ENCODE data around the gene HINT2. TPM values are rescaled to one million over a fixed set of nuclear protein-coding genes. Genes with fewer than 3 reads are reported as not detected.

HINT2 gene
- total RNA-seq, 1 donor from 2014 or later = 21.8 TPM

- Histone ChIP-seq H4K20me1 (ENCODE audit: low read depth) (no peaks in the 10 kb centered on the region), H3K27me3 (no peaks in the 10 kb centered on the region), H3K4me3 (no peak overlapping the region), H3K9me3 (ENCODE audit: low read depth) (no peaks in the 10 kb centered on the region), H3K36me3 (no peaks in the 10 kb centered on the region), H3K4me2 (no peak overlapping the region), H3K27ac (no peak overlapping the region), H3F3A (ENCODE audit: low read depth) (peaks cover 20% of the 10 kb centered on the region), H3K9ac (no peak overlapping the region), H3K4me1 (peaks cover 16% of the 10 kb centered on the region), H2AFZ (replicated peaks) (no peak overlapping the region), H3K79me2 (ENCODE audit: low read depth) (peaks cover 3% of the 10 kb centered on the region)
- H3K4me1 Mint-ChIP-seq = peaks cover 29% of the 10 kb centered on the region
- no peak overlapping the region for H3K4me3 Mint-ChIP-seq
- TF ChIP-seq CTCF (IDR thresholded peaks at IDR 0.05) (no peak), EZH2 (IDR thresholded peaks at IDR 0.05) (no peak), EZH2phosphoT487 (IDR thresholded peaks at IDR 0.05) (no peak)
- H3K27ac Mint-ChIP-seq = no peak overlapping the region
- DNase-seq (ENCODE audit: low spot score) = no peak
- H3K27me3 Mint-ChIP-seq (ENCODE audit: insufficient read depth, low read depth) = peaks cover 4% of the 10 kb centered on the region
- H3K36me3 Mint-ChIP-seq = peaks cover 5% of the 10 kb centered on the region
- no peaks in the 10 kb centered on the region for H3K9me3 Mint-ChIP-seq
Measured at GRCh38 chr9:35810122-35810521, 4.7 kb downstream of the HINT2 start.

GRCh38 chr9:35808433-35808832 lies 6.4 kb downstream of the HINT2 start:
- Histone ChIP-seq H3K36me3 (no peaks in the 10 kb centered on the region), H3K4me3 (no peak overlapping the region), H2AFZ (replicated peaks) (no peak overlapping the region), H3K79me2 (ENCODE audit: low read depth) (no peaks in the 10 kb centered on the region), H3K27ac (no peak overlapping the region), H3K4me2 (no peak overlapping the region), H3K9me3 (ENCODE audit: low read depth) (no peaks in the 10 kb centered on the region), H3F3A (ENCODE audit: low read depth) (peaks cover 3% of the 10 kb centered on the region), H3K4me1 (peaks cover 8% of the 10 kb centered on the region), H4K20me1 (ENCODE audit: low read depth) (no peaks in the 10 kb centered on the region), H3K27me3 (no peaks in the 10 kb centered on the region), H3K9ac (no peak overlapping the region)
- DNase-seq (ENCODE audit: low spot score) = no peak
- H3K27me3 Mint-ChIP-seq (ENCODE audit: insufficient read depth, low read depth) = peaks cover 4% of the 10 kb centered on the region
- no peaks in the 10 kb centered on the region for H3K9me3 Mint-ChIP-seq
- no peak overlapping the region for H3K27ac Mint-ChIP-seq
- TF ChIP-seq CTCF (IDR thresholded peaks at IDR 0.05) = no peak
- no peak for TF ChIP-seq EZH2phosphoT487 (IDR thresholded peaks at IDR 0.05)
- no peak for TF ChIP-seq EZH2 (IDR thresholded peaks at IDR 0.05)
- peaks cover 6% of the 10 kb centered on the region for H3K36me3 Mint-ChIP-seq
- H3K4me1 Mint-ChIP-seq = peaks cover 18% of the 10 kb centered on the region
- H3K4me3 Mint-ChIP-seq = no peak overlapping the region

- no peak overlapping the region for H3K27ac Mint-ChIP-seq
- H3F3A ChIP-seq (ENCODE audit: low read depth) = no peaks in the 10 kb centered on the region
- H3K4me3 Mint-ChIP-seq = no peak overlapping the region
- no peak overlapping the region for H2AFZ ChIP-seq (replicated peaks)
- H3K9me3 ChIP-seq (ENCODE audit: low read depth) = no peaks in the 10 kb centered on the region
- H3K4me2 ChIP-seq = no peak overlapping the region
- H3K36me3 ChIP-seq = no peaks in the 10 kb centered on the region
- no peaks in the 10 kb centered on the region for H4K20me1 ChIP-seq (ENCODE audit: low read depth)
- no peak overlapping the region for H3K27ac ChIP-seq
- H3K27me3 ChIP-seq = no peaks in the 10 kb centered on the region
- H3K4me3 ChIP-seq = no peak overlapping the region
- peaks cover 4% of the 10 kb centered on the region for H3K27me3 Mint-ChIP-seq (ENCODE audit: insufficient read depth, low read depth)
- DNase-seq (ENCODE audit: low spot score) = no peak
- H3K36me3 Mint-ChIP-seq = peaks cover 9% of the 10 kb centered on the region
- H3K79me2 ChIP-seq (ENCODE audit: low read depth) = no peaks in the 10 kb centered on the region
- no peaks in the 10 kb centered on the region for H3K9me3 Mint-ChIP-seq
- no peak overlapping the region for H3K9ac ChIP-seq
- TF ChIP-seq CTCF (IDR thresholded peaks at IDR 0.05) (no peak), EZH2phosphoT487 (IDR thresholded peaks at IDR 0.05) (no peak), EZH2 (IDR thresholded peaks at IDR 0.05) (no peak)
- H3K4me1 ChIP-seq = no peaks in the 10 kb centered on the region
- H3K4me1 Mint-ChIP-seq = no peaks in the 10 kb centered on the region
Measured at GRCh38 chr9:35806101-35806500, 8.7 kb downstream of the HINT2 start.
